Thyroid gland (tissue), 4 donors: ENCODE results near the gene ZNF226.

Experiments
- POLR2A ChIP-seq, 2 donors: fragments of 450-650 bp; IDR thresholded peaks; one replicate each; pipeline ENCODE4 v1.6.1; 2017; ENCODE audit warnings: antibody characterized with exemption in 2 of 2, mild to moderate bottlenecking in 2 of 2, moderate library complexity in 1 of 2
- TF ChIP-seq, protein P1 (sequence below), 6 experiments: fragments of 200-600 bp in 3 of 6; fragments of 450-650 bp in 3 of 6; sonication (generic) in 3 of 6; IDR thresholded peaks; one replicate each; pipeline ENCODE4 v1.5.1; 2016 to 2019; ENCODE audit warnings: antibody characterized with exemption in 6 of 6, mild to moderate bottlenecking in 2 of 6, inconsistent platforms in 1 of 6, moderate library complexity in 1 of 6

DNA sequence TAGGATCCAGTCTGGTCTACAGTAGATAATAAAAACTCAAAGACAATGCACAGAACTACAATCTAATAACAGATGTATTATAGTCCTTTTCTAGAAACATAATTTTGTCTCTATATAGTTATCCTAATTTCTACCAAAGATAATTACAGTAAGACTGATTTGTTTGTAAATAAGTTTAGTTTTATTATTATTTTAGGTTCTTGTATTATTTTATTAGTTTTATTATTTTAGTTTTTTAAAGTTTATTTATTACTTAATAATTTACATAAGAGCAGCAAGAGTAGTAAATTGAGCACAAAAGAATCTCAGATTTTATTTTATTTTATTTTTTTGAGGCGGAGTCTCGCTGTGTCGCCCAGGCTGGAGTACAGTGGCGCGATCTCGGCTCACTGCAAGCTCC lies 25.1 kb downstream of the ZNF226 start:
- TF ChIP-seq, protein P1, sequence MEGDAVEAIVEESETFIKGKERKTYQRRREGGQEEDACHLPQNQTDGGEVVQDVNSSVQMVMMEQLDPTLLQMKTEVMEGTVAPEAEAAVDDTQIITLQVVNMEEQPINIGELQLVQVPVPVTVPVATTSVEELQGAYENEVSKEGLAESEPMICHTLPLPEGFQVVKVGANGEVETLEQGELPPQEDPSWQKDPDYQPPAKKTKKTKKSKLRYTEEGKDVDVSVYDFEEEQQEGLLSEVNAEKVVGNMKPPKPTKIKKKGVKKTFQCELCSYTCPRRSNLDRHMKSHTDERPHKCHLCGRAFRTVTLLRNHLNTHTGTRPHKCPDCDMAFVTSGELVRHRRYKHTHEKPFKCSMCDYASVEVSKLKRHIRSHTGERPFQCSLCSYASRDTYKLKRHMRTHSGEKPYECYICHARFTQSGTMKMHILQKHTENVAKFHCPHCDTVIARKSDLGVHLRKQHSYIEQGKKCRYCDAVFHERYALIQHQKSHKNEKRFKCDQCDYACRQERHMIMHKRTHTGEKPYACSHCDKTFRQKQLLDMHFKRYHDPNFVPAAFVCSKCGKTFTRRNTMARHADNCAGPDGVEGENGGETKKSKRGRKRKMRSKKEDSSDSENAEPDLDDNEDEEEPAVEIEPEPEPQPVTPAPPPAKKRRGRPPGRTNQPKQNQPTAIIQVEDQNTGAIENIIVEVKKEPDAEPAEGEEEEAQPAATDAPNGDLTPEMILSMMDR (IDR thresholded peaks at IDR 0.05), result no peak
- TF ChIP-seq POLR2A (IDR thresholded peaks at IDR 0.05), result no peak
